ENCODE results near the gene ASTN2. TPM values are rescaled to one million over a fixed set of nuclear protein-coding genes. Genes with fewer than 3 reads are reported as not detected.

The ASTN2 gene
- total RNA-seq, 2 experiments from 2014 or later = 5.2 to 6.0 TPM

GRCh38 chr9:116687074-116687753 lies 727.6 kb downstream of the ASTN2 start, which contains the start of gene TRIM32:
TSS of gene TRIM32 (plus strand) at chr9:116687305. CDS start at chr9:116697743, 10,438 bp downstream.
- ATAC-seq (ENCODE audit: low read depth) (peak; percentile 100), DNase-seq (peak; percentile 96)
- Mint-ChIP-seq H3K36me3 (peaks cover 22% of the 10 kb centered on the region), H3K4me1 (peaks cover 46% of the 10 kb centered on the region), H3K27ac (peak within 1 kb of the TSS; percentile 84), H3K27me3 (no peaks in the 10 kb centered on the region), H3K9me3 (peaks cover 5% of the 10 kb centered on the region), H3K4me3 (peak within 1 kb of the TSS; percentile 94)
- POLR2A ChIA-PET = interaction anchor here (0.7 kb wide), 1 partner anchor 11 kb away, joined by 3 read pairs; no protein-coding TSS in a partner anchor

DNA sequence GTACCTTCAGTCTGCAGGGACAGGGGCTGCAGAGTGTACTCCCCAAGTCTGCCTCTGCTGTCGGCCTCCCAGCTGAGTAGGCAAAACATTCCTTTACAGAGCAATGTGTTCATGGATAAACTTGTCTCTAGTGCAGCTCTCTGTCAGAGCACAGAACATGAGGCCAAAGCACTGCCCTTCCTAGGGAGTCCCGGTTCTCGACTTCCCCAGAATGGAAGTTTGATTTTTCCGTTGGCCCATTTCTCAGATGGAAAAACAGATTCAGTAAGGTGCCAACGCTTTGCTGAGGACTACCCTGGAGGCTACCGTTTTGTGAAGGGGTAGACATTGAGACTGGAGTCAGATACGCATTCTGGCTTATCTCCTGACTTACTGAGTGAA lies 728.2 kb downstream of the ASTN2 start:
- Mint-ChIP-seq H3K4me3 (peak overlapping the region; percentile 94), H3K4me1 (peaks cover 45% of the 10 kb centered on the region), H3K9me3 (peaks cover 5% of the 10 kb centered on the region), H3K27ac (peak overlapping the region; percentile 84), H3K27me3 (no peaks in the 10 kb centered on the region), H3K36me3 (peaks cover 20% of the 10 kb centered on the region)
- POLR2A ChIA-PET = interaction anchor here (0.7 kb wide), 1 partner anchor 11 kb away, joined by 3 read pairs; no protein-coding TSS in a partner anchor
- ATAC-seq (ENCODE audit: low read depth) (peak; percentile 35), DNase-seq (peak; percentile 31)

DNA sequence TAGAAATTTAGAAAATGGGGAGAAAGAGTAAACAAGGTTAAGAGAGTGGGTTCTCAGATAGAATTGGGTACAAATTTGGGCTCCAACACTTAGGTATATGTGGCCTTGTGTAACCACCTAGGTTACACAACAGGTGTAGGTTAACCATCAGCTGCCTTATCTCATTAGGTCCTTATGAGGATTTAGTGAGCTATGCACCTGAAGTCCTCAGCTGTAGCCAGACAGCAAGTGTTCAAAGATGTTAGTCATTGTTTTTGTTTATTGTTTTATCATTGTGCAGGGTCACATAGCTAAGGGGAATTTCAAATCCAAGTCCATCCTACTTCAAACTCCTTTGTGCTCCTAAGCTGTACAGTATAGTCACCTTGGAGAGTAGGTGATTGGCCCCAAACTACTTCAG lies 728.7 kb downstream of the ASTN2 start:
- Mint-ChIP-seq H3K9me3 (peaks cover 5% of the 10 kb centered on the region), H3K36me3 (peaks cover 20% of the 10 kb centered on the region), H3K4me3 (peak overlapping the region; percentile 94), H3K4me1 (peaks cover 41% of the 10 kb centered on the region), H3K27ac (peak overlapping the region; percentile 84), H3K27me3 (no peaks in the 10 kb centered on the region)
- no peak for DNase-seq
- POLR2A ChIA-PET = no interaction called here
- no peak for ATAC-seq (ENCODE audit: low read depth)

DNA sequence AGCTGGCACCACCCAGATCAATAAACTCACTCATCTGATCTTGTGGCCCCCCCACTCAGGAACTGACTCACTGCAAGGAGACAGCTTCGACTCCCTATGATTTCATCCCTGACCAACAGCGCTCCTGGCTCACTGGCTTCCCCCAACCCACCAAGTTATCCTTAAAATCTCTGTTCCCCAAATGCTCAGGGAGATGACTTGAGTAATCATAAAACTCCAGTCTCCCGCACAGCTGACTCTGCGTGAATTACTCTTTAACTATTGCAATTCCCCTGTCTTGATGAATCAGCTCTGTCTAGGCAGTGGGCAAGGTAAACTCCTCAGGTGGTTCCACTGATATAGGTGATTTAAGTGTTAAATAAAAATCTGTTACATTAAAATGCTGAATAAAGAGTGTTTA lies 729.7 kb downstream of the ASTN2 start:
- Mint-ChIP-seq H3K9me3 (peaks cover 5% of the 10 kb centered on the region), H3K36me3 (peaks cover 17% of the 10 kb centered on the region), H3K27me3 (no peaks in the 10 kb centered on the region), H3K4me1 (peaks cover 35% of the 10 kb centered on the region), H3K27ac (no peak overlapping the region), H3K4me3 (no peak overlapping the region)
- DNase-seq (no peak), ATAC-seq (ENCODE audit: low read depth) (no peak)
- POLR2A ChIA-PET = no interaction called here

DNA sequence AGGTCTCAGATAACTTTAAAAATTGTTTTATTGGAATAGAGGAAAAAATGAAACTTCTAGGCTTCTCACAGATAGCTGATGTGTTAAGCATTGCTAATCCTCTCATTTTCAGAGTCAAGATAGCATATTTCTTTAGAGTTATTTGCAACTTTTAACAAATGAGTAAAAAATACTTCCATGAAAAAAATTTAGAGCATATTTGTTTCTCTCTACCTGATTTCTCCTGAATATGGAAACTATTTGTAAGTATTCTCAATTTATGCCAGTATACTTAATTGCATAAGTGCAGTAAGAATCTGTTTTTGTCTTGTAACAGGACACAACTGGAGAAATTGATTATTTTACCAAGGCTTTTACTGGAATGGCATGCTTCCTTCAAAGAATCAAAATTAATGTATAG lies 731.3 kb downstream of the ASTN2 start:
- DNase-seq (no peak), ATAC-seq (ENCODE audit: low read depth) (no peak)
- Mint-ChIP-seq H3K4me3 (no peak overlapping the region), H3K9me3 (peaks cover 5% of the 10 kb centered on the region), H3K27me3 (no peaks in the 10 kb centered on the region), H3K4me1 (peaks cover 24% of the 10 kb centered on the region), H3K27ac (no peak overlapping the region), H3K36me3 (peaks cover 11% of the 10 kb centered on the region)
- POLR2A ChIA-PET = no interaction called here

- POLR2A ChIA-PET = no interaction called here
- DNase-seq = no peak
- no peaks in the 10 kb centered on the region for H3K4me1 Mint-ChIP-seq
- H3K9me3 Mint-ChIP-seq = peaks cover 12% of the 10 kb centered on the region
- H3K27me3 Mint-ChIP-seq = no peaks in the 10 kb centered on the region
- ATAC-seq (ENCODE audit: low read depth) = no peak
- H3K36me3 Mint-ChIP-seq = peaks cover 4% of the 10 kb centered on the region
- no peak overlapping the region for H3K4me3 Mint-ChIP-seq
- no peak overlapping the region for H3K27ac Mint-ChIP-seq
Measured at GRCh38 chr9:116674210-116674980, 740.5 kb downstream of the ASTN2 start.

DNA sequence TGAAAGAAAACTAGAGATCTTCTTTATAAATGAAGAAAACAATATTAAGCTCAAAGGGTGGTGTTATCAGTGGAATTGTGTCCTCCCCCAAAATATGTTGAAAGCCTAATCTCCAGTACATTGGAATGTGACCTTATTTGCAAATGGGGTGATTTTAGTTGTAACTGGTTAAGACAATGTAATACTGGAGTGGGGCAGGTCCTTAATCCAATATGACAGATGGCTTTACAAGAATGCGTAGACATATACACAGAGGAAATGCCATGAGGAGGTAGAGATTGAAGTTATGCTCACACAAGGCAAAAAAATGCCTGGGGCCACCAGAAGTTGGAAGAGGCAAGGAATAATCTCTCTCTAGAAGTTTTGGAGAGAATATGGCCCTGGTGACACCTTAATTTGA lies 741.5 kb downstream of the ASTN2 start:
- peaks cover 12% of the 10 kb centered on the region for H3K9me3 Mint-ChIP-seq
- peaks cover 7% of the 10 kb centered on the region for H3K36me3 Mint-ChIP-seq
- no peaks in the 10 kb centered on the region for H3K27me3 Mint-ChIP-seq
- ATAC-seq (ENCODE audit: low read depth) (no peak), DNase-seq (no peak)
- H3K4me3 Mint-ChIP-seq = no peak overlapping the region
- POLR2A ChIA-PET = no interaction called here
- no peaks in the 10 kb centered on the region for H3K4me1 Mint-ChIP-seq
- no peak overlapping the region for H3K27ac Mint-ChIP-seq

DNA sequence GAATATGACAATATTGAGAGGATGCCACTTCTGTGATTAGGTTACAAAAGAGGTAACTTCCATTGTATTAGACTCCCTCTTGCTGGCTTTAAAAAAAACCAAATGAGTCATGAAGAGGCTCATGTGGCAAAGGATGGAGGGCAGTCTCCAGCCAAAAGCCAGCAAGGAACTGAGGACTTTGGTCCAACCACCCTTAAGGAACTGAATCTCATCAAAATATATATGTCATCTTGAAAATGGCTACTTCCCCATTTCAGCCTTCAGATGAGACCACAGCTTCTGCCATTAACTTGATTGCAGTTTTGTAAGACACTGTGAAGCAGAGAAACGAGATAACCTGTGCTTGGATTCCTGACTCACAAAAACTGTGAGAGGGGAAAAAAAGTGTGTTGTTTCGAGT lies 743.3 kb downstream of the ASTN2 start:
- ATAC-seq (ENCODE audit: low read depth) (no peak), DNase-seq (no peak)
- Mint-ChIP-seq H3K27me3 (no peaks in the 10 kb centered on the region), H3K4me3 (no peak overlapping the region), H3K4me1 (no peaks in the 10 kb centered on the region), H3K9me3 (peaks cover 12% of the 10 kb centered on the region), H3K36me3 (peaks cover 7% of the 10 kb centered on the region), H3K27ac (no peak overlapping the region)
- POLR2A ChIA-PET = no interaction called here

GRCh38 chr9:116668970-116669695 lies 745.7 kb downstream of the ASTN2 start:
- Mint-ChIP-seq H3K27me3 (no peaks in the 10 kb centered on the region), H3K27ac (no peak overlapping the region), H3K9me3 (peaks cover 4% of the 10 kb centered on the region), H3K36me3 (peaks cover 5% of the 10 kb centered on the region), H3K4me3 (no peak overlapping the region), H3K4me1 (no peaks in the 10 kb centered on the region)
- POLR2A ChIA-PET = no interaction called here
- ATAC-seq (ENCODE audit: low read depth) = no peak
- DNase-seq = no peak

DNA sequence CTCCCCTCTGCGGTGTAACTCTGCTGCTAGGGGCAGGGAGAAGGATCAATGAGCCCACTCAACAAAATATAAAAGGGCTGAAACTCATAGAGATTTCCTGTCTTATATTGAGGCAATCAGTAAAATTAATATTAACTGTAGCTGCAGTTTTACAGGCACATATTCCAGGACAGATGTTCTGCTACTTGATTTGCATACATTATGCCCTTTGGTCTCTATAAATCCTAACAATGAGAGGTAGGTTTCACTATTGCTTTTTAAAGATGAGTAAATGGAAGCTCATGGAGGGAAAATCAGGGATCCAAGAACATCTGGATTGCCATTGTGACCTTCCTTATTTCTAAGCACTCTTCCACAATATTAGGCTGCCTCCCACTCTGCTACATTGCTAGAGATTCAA lies 751.3 kb downstream of the ASTN2 start:
- Mint-ChIP-seq H3K27ac (no peak overlapping the region), H3K4me3 (no peak overlapping the region), H3K9me3 (no peaks in the 10 kb centered on the region), H3K36me3 (peaks cover under 1% of the 10 kb centered on the region), H3K27me3 (no peaks in the 10 kb centered on the region), H3K4me1 (no peaks in the 10 kb centered on the region)
- no peak for DNase-seq
- POLR2A ChIA-PET = no interaction called here
- ATAC-seq (ENCODE audit: low read depth) = no peak

DNA sequence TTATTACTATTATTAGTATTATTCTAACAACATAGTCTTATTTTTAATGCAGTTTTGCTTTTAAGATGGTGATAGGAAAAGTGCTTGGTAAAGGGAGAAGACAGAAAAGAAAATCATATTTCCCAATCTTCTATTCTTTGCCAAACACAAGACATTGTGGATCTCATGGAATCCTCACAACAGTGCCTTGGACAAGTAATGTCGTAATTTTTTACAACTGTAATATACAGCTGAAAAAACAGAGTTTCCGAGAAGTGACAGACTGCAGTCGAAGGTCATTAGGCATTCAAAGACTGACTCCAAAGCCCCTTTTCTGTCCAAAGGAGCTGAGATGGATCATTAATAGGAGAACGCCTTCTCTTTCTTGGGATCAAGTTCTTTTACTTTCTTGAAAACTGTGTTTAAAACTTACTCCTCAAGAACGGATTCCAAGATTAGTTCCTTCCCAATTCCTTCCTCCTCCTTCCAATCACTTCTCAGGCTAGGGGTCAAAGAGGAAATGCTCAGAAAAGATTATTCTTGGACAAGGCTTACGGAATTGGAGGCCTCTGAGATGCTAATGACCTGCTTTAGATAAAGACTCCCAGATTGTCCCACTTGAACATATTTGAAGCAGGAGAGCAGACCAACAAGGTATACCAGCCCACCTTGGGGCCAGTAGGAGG lies 752.1 kb downstream of the ASTN2 start:
- no peaks in the 10 kb centered on the region for H3K27me3 Mint-ChIP-seq
- H3K27ac Mint-ChIP-seq = no peak overlapping the region
- no peak overlapping the region for H3K4me3 Mint-ChIP-seq
- DNase-seq (no peak), ATAC-seq (ENCODE audit: low read depth) (no peak)
- H3K9me3 Mint-ChIP-seq = no peaks in the 10 kb centered on the region
- H3K4me1 Mint-ChIP-seq = no peaks in the 10 kb centered on the region
- POLR2A ChIA-PET = no interaction called here
- H3K36me3 Mint-ChIP-seq = no peaks in the 10 kb centered on the region

GRCh38 chr9:116661037-116661954 lies 753.6 kb downstream of the ASTN2 start:
- POLR2A ChIA-PET = no interaction called here
- no peak overlapping the region for H3K27ac Mint-ChIP-seq
- no peak for DNase-seq
- no peaks in the 10 kb centered on the region for H3K27me3 Mint-ChIP-seq
- H3K4me1 Mint-ChIP-seq = no peaks in the 10 kb centered on the region
- H3K36me3 Mint-ChIP-seq = no peaks in the 10 kb centered on the region
- no peaks in the 10 kb centered on the region for H3K9me3 Mint-ChIP-seq
- H3K4me3 Mint-ChIP-seq = no peak overlapping the region
- ATAC-seq (ENCODE audit: low read depth) = no peak

All from activated naive CD8-positive, alpha-beta T cell treated with anti-CD3 and anti-CD28 coated beads, Interleukin-2, amount 10 ng/mL, durations not matched to agents 7 days and 5 days (primary cell).